ENCODE measurements around the gene STAM2. TPM values are rescaled to one million over a fixed set of nuclear protein-coding genes. Genes with fewer than 3 reads are reported as not detected.
"Not testable (repeated sequence)": the region's sequence is repeated elsewhere in the genome, so short reads cannot be mapped to it uniquely, and the experiment has no call there.

The STAM2 gene
- total RNA-seq, 2 donors from 2014 or later, result 35.8 to 43.5 TPM

- no peak for DNase-seq
- no peak for ATAC-seq
- intact Hi-C loops (cut with DNase I, micrococcal nuclease), result no loop called here
Observed at GRCh38 chr2:152127628-152128027, 47.9 kb downstream of the STAM2 start.

GRCh38 chr2:152126664-152127063, 48.9 kb downstream of the STAM2 start:
- ATAC-seq (no peak), DNase-seq (no peak)
- intact Hi-C loops (cut with DNase I, micrococcal nuclease), result no loop called here

- no peak for DNase-seq
Observed at GRCh38 chr2:152122161-152122560, 53.4 kb downstream of the STAM2 start.

GRCh38 chr2:152120430-152120829, 55.1 kb downstream of the STAM2 start:
- ATAC-seq (no peak), DNase-seq (no peak)
- intact Hi-C loops (cut with DNase I, micrococcal nuclease), result no loop called here

More at GRCh38 chr2:152122161-152122560, 53.4 kb downstream of the STAM2 start:
- intact Hi-C loops (cut with DNase I, micrococcal nuclease), result no loop called here
- peak; percentile 96 for ATAC-seq

- DNase-seq, result no peak
- intact Hi-C loops (cut with DNase I, micrococcal nuclease), result no loop called here
- ATAC-seq, result no peak
Observed at GRCh38 chr2:152115952-152116351, 59.6 kb downstream of the STAM2 start.

GRCh38 chr2:152114366-152114765, 61.2 kb downstream of the STAM2 start:
- ATAC-seq (no peak), DNase-seq (no peak)
- intact Hi-C loops (cut with DNase I, micrococcal nuclease), result no loop called here

- intact Hi-C loops (cut with DNase I, micrococcal nuclease); DNase-seq; ATAC-seq: not testable (repeated sequence)
Observed at GRCh38 chr2:152107140-152107539, 68.4 kb downstream of the STAM2 start.

- DNase-seq (no peak), ATAC-seq (no peak)
- intact Hi-C loops (cut with DNase I, micrococcal nuclease), result no loop called here
Observed at GRCh38 chr2:152106464-152106863, 69.1 kb downstream of the STAM2 start.

- ATAC-seq, result no peak
- intact Hi-C loops (cut with DNase I, micrococcal nuclease), result no loop called here
Observed at GRCh38 chr2:152103271-152103670, 72.3 kb downstream of the STAM2 start.

GRCh38 chr2:152100961-152101360, 74.6 kb downstream of the STAM2 start:
- no peak for ATAC-seq
- no peak for DNase-seq
- intact Hi-C loops (cut with DNase I, micrococcal nuclease), result no loop called here

More at GRCh38 chr2:152103271-152103670, 72.3 kb downstream of the STAM2 start:
- DNase-seq, result no peak

GRCh38 chr2:152099367-152100050, 76.1 kb downstream of the STAM2 start:
- DNase-seq (no peak), ATAC-seq (peak; percentile 48)
- intact Hi-C loops (cut with DNase I, micrococcal nuclease), result no loop called here

- DNase-seq (no peak), ATAC-seq (peak; percentile 29)
- intact Hi-C loops (cut with DNase I, micrococcal nuclease), result no loop called here
Observed at GRCh38 chr2:152098496-152099366, 76.8 kb downstream of the STAM2 start, which contains the start of gene CACNB4. Gene CACNB4, minus strand, starts transcription at chr2:152099044.

- DNase-seq, result peak in 1 of 2 donors; percentile 39
- peak; percentile 66 for ATAC-seq
- intact Hi-C loops (cut with DNase I, micrococcal nuclease), result no loop called here
Observed at GRCh38 chr2:152097801-152098495, 77.6 kb downstream of the STAM2 start.

GRCh38 chr2:152097290-152097800, 78.2 kb downstream of the STAM2 start:
- DNase-seq, result no peak
- peak; percentile 48 for ATAC-seq
- intact Hi-C loops (cut with DNase I, micrococcal nuclease), result no loop called here

GRCh38 chr2:152095146-152095545, 80.4 kb downstream of the STAM2 start:
- ATAC-seq, result no peak

GRCh38 chr2:152094014-152094413, 81.5 kb downstream of the STAM2 start:
- intact Hi-C loops (cut with DNase I, micrococcal nuclease), result no loop called here

More at GRCh38 chr2:152095146-152095545, 80.4 kb downstream of the STAM2 start:
- no peak for DNase-seq
- intact Hi-C loops (cut with DNase I, micrococcal nuclease), result no loop called here

GRCh38 chr2:152093464-152093863, 82.1 kb downstream of the STAM2 start:
- ATAC-seq (no peak), DNase-seq (no peak)
- intact Hi-C loops (cut with DNase I, micrococcal nuclease), result no loop called here

More at GRCh38 chr2:152094014-152094413, 81.5 kb downstream of the STAM2 start:
- ATAC-seq, result no peak
- no peak for DNase-seq

GRCh38 chr2:152092095-152092494, 83.5 kb downstream of the STAM2 start:
- DNase-seq (no peak), ATAC-seq (no peak)
- intact Hi-C loops (cut with DNase I, micrococcal nuclease), result no loop called here

GRCh38 chr2:152090726-152091125, 84.8 kb downstream of the STAM2 start:
- intact Hi-C loops (cut with DNase I, micrococcal nuclease), result not testable (repeated sequence)

More at GRCh38 chr2:152090726-152091125, 84.8 kb downstream of the STAM2 start:
- DNase-seq, ATAC-seq: not testable (repeated sequence)

Measured in left colon (tissue), 2 donors.